NCI-H1048 (cell line): Measurements from ENCODE around the gene MFAP4.

Experiments
- DNase-seq: peaks from one replicate; lab custom pipeline; 2025; lab: John Stamatoyannopoulos, UW

The MFAP4 gene, protein sequence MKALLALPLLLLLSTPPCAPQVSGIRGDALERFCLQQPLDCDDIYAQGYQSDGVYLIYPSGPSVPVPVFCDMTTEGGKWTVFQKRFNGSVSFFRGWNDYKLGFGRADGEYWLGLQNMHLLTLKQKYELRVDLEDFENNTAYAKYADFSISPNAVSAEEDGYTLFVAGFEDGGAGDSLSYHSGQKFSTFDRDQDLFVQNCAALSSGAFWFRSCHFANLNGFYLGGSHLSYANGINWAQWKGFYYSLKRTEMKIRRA

GRCh38 chr17:19386974-19387920, at the start of gene MFAP4:
MFAP4 (minus strand) TSS chr17:19387190; CDS start chr17:19387155, 35 bp downstream.
- no peak for DNase-seq

DNA sequence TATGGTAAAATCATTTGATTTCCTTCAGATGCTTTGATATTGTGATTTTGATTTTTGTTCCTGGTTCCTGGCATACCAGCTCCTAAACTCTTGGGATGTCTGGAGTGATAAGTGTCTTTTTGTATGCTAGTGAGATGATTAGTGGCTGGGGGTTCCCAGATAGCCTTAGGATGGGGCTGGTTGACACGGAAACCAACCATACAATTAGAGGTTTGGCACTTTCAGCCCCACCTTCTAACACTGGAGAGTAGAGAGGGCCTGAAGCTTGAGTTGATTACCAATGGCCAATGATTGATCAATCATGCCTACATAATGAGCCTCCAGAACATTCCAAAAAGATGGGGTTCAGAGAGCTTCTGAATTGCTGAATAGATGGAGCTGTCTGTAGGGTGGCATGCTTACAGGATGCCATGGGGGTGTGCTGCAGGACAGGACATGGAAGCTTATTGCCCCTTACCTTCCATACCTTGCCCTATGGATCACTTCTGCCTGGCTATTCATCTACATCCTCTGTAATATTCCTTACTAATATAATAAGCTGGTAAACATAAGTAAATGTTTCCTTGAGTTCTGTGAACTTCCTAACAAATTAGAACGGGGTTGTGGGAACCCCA, 46.8 kb upstream of the MFAP4 start:
- no peak for DNase-seq

DNA sequence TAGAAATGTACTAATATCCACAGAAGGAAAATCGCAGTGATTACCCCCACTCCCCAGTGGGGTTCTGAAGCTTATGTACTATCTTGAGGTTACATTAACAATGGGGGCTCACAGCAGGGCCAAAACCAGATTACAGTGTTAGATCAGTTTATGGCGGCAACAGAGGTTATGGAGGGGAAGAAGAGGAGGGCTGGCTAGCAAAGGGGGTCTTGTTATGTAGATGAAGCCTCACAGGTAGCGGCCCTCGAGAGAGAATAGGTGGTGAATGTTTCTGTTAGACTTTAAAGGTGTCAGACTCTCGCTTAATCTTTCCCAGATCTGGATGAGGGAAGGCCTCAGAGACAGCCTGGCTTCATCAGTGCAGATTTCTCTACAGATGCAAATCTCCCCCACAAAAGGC, 46.3 kb upstream of the MFAP4 start:
- DNase-seq = no peak

GRCh38 chr17:19431691-19432090, 44.7 kb upstream of the MFAP4 start:
- no peak for DNase-seq

DNA sequence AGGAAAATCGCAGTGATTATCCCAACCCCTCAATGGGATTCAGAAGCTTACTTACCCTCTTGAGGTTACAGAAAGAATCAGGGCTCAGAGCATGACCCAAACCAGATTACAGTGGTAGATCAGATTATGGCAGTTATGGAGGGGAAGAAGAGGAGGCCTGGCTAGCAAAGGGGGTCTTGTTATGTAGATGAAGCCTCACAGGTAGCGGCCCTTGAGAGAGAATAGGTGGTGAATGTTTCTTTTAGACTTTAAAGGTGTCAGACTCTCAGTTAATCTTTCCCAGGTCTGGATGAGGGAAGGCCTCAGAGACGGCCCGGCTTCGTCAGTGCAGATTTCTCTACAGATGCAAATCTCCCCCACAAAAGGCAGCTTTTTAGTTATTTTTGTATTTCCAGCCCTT, 39.6 kb upstream of the MFAP4 start:
- DNase-seq = no peak

DNA sequence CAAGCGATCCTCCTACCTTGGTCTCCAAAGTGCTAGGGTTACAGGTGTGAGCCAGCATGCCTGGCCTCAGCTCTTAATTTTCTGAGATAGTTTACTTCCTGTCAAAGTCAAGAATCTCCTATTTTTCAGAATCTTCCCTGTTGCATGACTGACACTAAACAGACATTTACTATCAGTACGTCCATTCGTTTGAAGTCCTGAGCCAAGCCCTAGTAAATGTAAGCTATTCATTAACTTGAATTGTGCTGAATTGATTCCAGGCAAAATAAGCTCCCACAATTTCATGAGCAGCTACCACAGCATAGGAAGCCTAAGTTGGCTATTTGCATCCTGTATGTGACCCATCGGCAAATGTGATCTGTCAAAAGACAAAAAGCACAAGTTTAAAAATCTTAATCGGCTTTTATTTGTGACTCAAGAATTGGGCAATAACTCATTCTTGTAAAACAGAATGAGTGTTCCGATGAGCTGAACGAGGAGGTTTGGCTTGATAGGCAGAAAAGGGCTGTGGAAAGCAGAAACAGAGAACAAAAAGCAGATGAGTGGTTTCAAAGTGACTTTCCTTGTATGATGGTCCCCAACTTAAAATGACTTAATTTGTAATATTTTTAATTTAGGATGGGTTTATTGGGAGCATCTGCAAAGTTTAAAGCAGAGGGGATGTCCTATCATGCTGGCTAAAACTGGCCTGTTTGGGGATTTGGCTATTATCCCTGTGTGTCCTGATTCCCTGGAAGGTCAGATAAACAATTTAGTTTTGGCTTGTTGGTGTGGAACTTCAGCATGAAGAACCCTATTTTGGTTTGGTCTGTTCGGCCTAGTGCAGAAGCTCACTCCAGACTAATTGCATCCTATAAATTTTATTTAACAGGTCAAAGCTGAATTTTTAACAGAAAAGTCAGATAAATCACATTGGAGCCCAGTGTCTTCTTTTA, 38.2 kb upstream of the MFAP4 start:
- no peak for DNase-seq

DNA sequence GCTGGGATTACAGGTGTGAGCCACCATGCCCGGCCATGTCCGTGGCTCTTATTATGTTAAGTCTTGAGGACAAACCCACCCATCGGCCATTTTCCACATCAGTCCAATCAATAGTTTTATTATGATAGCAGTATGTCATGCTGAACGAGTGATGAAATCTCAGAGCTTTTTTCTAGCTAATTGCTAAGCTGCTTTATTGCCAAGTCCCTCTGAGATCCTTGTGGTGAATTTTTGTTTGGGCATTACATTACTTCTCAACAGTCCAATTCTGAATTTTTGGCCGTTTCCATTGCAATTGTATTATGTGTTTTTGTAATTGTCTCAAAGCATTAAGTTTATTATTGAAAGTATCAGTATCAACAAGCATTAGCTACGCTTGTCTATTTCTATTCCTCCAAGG, 34.9 kb upstream of the MFAP4 start:
- no peak for DNase-seq

DNA sequence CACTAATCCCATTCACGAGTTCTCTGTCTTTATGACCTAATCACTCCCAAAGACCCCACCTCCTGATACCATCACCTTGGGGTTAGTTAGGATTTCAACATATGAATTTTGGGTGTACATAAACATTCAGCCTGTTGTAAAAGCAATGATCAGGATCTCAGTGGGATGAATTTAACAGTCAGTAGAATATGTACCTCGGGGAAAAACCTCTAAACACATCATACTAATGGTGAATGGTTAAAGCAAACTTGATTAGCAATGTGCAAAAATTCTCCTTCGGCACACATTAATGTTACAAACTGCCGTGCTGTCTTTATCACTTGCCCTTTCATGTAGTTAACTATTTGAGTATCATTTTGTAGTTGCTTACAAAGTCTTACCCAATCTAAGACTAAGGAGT, 34.2 kb upstream of the MFAP4 start:
- no peak for DNase-seq

DNA sequence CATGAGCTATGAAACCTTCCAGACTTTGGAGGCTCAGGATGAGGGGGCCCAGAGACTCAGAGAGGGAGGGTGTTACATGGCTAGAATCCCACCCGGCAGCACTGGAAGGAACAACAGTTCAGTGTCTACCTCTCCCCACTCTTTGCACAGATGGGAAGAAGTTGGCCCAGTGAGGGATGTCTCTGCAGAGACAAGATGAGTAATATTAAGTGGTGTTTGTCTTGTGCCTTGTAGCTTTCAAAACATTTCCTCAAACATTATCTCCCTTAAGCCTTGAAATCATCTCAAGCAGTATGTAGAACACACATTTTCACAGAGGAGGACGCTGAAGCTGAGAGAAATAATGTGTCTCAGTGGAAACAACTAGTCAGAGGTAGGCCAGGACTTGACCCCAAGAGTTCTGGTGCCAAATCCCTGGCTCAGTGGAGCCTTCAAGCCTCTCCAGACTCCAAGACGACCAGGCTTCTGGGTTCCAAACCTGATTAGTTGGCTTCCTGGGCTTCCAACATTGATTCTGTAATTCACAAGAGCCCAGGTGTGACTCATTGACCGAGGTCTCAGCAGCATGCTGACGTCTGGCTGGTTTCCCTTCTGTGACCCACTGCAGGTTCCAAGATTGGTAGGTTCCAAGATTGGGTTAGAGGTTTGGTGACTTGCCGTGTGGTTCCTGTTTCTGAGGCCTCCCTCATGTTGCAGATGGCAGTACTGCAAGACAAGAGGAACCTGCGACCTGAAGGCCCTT, 31.4 kb upstream of the MFAP4 start:
- DNase-seq = no peak

GRCh38 chr17:19417611-19418010, 30.6 kb upstream of the MFAP4 start:
- DNase-seq = no peak

- DNase-seq = no peak
Observed at GRCh38 chr17:19415806-19416775, 29.1 kb upstream of the MFAP4 start.

GRCh38 chr17:19415311-19415710, 28.3 kb upstream of the MFAP4 start:
- no peak for DNase-seq

- DNase-seq = no peak
Observed at GRCh38 chr17:19414396-19415280, 27.6 kb upstream of the MFAP4 start.

DNA sequence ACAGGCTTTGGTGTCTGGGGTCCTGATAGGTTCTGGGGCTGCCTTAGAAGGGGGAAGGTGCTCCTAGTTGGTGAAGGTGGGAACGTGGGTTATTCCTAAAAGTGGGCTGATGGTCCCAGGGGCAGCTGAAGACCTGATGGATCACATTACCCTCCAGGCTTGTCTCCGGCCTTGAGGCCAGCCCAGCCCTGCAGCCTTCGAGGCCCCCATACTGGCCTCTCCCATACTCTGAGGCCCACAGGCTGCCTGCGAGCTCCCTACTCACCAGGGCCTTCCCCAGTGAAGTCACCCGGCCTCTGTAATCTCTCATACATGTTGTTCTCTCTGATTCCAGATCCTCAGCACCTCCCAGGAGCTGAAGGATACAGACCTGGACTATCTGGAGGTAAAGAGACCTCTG, 26.8 kb upstream of the MFAP4 start:
- DNase-seq = no peak

- no peak for DNase-seq
Observed at GRCh38 chr17:19412984-19413383, 26.0 kb upstream of the MFAP4 start.

DNA sequence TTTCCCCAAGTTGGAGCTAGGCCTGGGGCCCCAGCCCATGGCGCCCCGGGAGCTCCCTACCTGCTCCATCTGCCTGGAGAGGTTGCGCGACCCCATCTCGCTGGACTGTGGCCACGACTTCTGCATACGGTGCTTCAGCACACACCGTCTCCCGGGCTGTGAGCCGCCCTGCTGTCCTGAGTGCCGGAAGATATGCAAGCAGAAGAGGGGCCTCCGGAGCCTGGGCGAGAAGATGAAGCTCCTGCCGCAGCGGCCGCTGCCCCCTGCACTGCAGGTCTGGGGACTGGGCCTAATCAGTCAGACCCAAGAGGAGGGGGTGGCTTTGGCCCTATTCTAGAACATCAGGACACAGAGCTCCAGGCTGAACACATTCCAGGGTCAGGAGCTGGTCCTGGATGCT, 25.5 kb upstream of the MFAP4 start:
- DNase-seq = no peak

- DNase-seq = no peak
Observed at GRCh38 chr17:19411631-19412030, 24.6 kb upstream of the MFAP4 start.

- no peak for DNase-seq
Observed at GRCh38 chr17:19410875-19411620, 24.1 kb upstream of the MFAP4 start, which contains the start of gene RNF112. RNF112 (plus strand) TSS chr17:19411232; CDS start chr17:19411409, 177 bp downstream.
